ENCODE measurements around the gene CCL27. TPM values are rescaled to one million over a fixed set of nuclear protein-coding genes. Genes with fewer than 3 reads are reported as not detected.
A peak's percentile ranks its signal among the peaks of the same experiment; 100 is the strongest.

The CCL27 gene
- total and polyA plus RNA-seq, 10 of the 15 experiments (the other 5 are each of a cell fraction or from before 2014, with no cell fraction given), result 0.45 TPM; not detected in 9

GRCh38 chr9:34612788-34613390 is 49.6 kb downstream of the CCL27 start (continued):
- TF ChIP-seq MAX (IDR thresholded peaks at IDR 0.05; ENCODE audit: low read depth, low read length) (no peak), PKNOX1 (IDR thresholded peaks at IDR 0.05) (peak; percentile 24), KLF5 (IDR thresholded peaks at IDR 0.05; ENCODE audit: partially characterized antibody) (no peak), ZNF274 (IDR thresholded peaks at IDR 0.05; ENCODE audit: insufficient read depth, insufficient read length) (no peak), FOXK2 (IDR thresholded peaks at IDR 0.05) (no peak), SUPT20H (IDR thresholded peaks at IDR 0.05; ENCODE audit: borderline replicate concordance, control insufficient read depth, low read depth, low read length) (no peak), EGR1 (IDR thresholded peaks at IDR 0.05; ENCODE audit: borderline replicate concordance in 1 of 2, low read depth in 2 of 2, low read length in 2 of 2) (no peak), PAX5 (IDR thresholded peaks at IDR 0.05; ENCODE audit: borderline replicate concordance, low read depth, low read length) (no peak), RAD51 (IDR thresholded peaks at IDR 0.05) (no peak), SKIL (IDR thresholded peaks at IDR 0.05; ENCODE audit: low read depth, poor library complexity, severe bottlenecking) (no peak), SMC3 (IDR thresholded peaks at IDR 0.05; ENCODE audit: borderline replicate concordance, low read length) (peak; percentile 69), MTA3 (IDR thresholded peaks at IDR 0.05; ENCODE audit: borderline replicate concordance, low read length) (no peak; the same call in 1 of the 2 replicates), ZSCAN29 (IDR thresholded peaks at IDR 0.05) (no peak)

Small RNA genes lying within 50 kb of the gene (small RNA-seq; reads per million reads assigned to genes)
- not detected for gene CCL27

Other genes with a start within 250 kb of the CCL27 start
Only the 7 nearest of the 12 such genes appear.
- gene DCTN3, start 42.2 kb downstream of the CCL27 start, total RNA-seq (2014; rRNA removed), result 87.3 and 103 TPM in 2 replicates
- 43.2 and 45.6 TPM in 2 replicates for gene DCTN3, start 42.2 kb downstream of the CCL27 start, total RNA-seq (2014; rRNA removed; fragmentation: Illumina TruSeq; extraction: Trizol)
- 74.6 and 79.1 TPM in 2 replicates for gene DCTN3, start 42.2 kb downstream of the CCL27 start, total RNA-seq (2021)
- 56.5 and 75.6 TPM in 2 replicates for gene DCTN3, start 42.2 kb downstream of the CCL27 start, polyA plus RNA-seq (2011; rRNA removed)
- gene DCTN3, start 42.2 kb downstream of the CCL27 start, polyA plus RNA-seq (2014; fragmentation: Illumina TruSeq; extraction: Trizol), result 26.9 and 57.8 TPM in 2 replicates
- gene DCTN3, start 42.2 kb downstream of the CCL27 start, polyA plus RNA-seq (2014; fragmentation: Nextera tagmentation; extraction: Ambion mirVana), result 10 to 100 TPM; 19.0 to 52.0 TPM
- gene DCTN3, start 42.2 kb downstream of the CCL27 start, polyA plus RNA-seq (2014; rRNA removed), result 66.7 and 68.0 TPM in 2 replicates
- gene DCTN3, start 42.2 kb downstream of the CCL27 start, polyA plus RNA-seq (2016; fragmentation: Nextera tagmentation; extraction: Ambion mirVana), result 100 to 1,000 TPM; 101 to 120 TPM
- not detected in 2 replicates for gene ARID3C, start 33.6 kb downstream of the CCL27 start, total RNA-seq (2014; rRNA removed)
- gene ARID3C, start 33.6 kb downstream of the CCL27 start, total RNA-seq (2014; rRNA removed; fragmentation: Illumina TruSeq; extraction: Trizol), result not detected in 2 replicates
- 0.24 TPM in 1 of 2 replicates, not detected in the other for gene ARID3C, start 33.6 kb downstream of the CCL27 start, total RNA-seq (2021)
- gene ARID3C, start 33.6 kb downstream of the CCL27 start, polyA plus RNA-seq (2011; rRNA removed), result not detected in 2 replicates
- not detected in 2 replicates for gene ARID3C, start 33.6 kb downstream of the CCL27 start, polyA plus RNA-seq (2014; fragmentation: Illumina TruSeq; extraction: Trizol)
- not detected for gene ARID3C, start 33.6 kb downstream of the CCL27 start, polyA plus RNA-seq (2014; fragmentation: Nextera tagmentation; extraction: Ambion mirVana)
- not detected in 2 replicates for gene ARID3C, start 33.6 kb downstream of the CCL27 start, polyA plus RNA-seq (2014; rRNA removed)
- not detected for gene ARID3C, start 33.6 kb downstream of the CCL27 start, polyA plus RNA-seq (2016; fragmentation: Nextera tagmentation; extraction: Ambion mirVana)
- 65.4 and 77.9 TPM in 2 replicates for gene SIGMAR1, start 24.9 kb downstream of the CCL27 start, total RNA-seq (2014; rRNA removed)
- gene SIGMAR1, start 24.9 kb downstream of the CCL27 start, total RNA-seq (2014; rRNA removed; fragmentation: Illumina TruSeq; extraction: Trizol), result 38.6 and 44.3 TPM in 2 replicates
- 61.5 and 63.0 TPM in 2 replicates for gene SIGMAR1, start 24.9 kb downstream of the CCL27 start, total RNA-seq (2021)
- 7.6 and 12.9 TPM in 2 replicates for gene SIGMAR1, start 24.9 kb downstream of the CCL27 start, polyA plus RNA-seq (2011; rRNA removed)
- gene SIGMAR1, start 24.9 kb downstream of the CCL27 start, polyA plus RNA-seq (2014; fragmentation: Illumina TruSeq; extraction: Trizol), result 64.7 and 76.0 TPM in 2 replicates
- gene SIGMAR1, start 24.9 kb downstream of the CCL27 start, polyA plus RNA-seq (2014; fragmentation: Nextera tagmentation; extraction: Ambion mirVana), result 10 to 100 TPM in 1 of 2 experiments, 1 to 10 TPM in 1; 7.1 to 19.6 TPM
- 81.4 and 82.9 TPM in 2 replicates for gene SIGMAR1, start 24.9 kb downstream of the CCL27 start, polyA plus RNA-seq (2014; rRNA removed)
- gene SIGMAR1, start 24.9 kb downstream of the CCL27 start, polyA plus RNA-seq (2016; fragmentation: Nextera tagmentation; extraction: Ambion mirVana), result 100 to 1,000 TPM; 110 to 133 TPM
- 30.3 and 31.0 TPM in 2 replicates for gene GALT, start 16.0 kb downstream of the CCL27 start, total RNA-seq (2014; rRNA removed)
- 9.3 and 10.3 TPM in 2 replicates for gene GALT, start 16.0 kb downstream of the CCL27 start, total RNA-seq (2014; rRNA removed; fragmentation: Illumina TruSeq; extraction: Trizol)
- 26.2 and 30.8 TPM in 2 replicates for gene GALT, start 16.0 kb downstream of the CCL27 start, total RNA-seq (2021)
- gene GALT, start 16.0 kb downstream of the CCL27 start, polyA plus RNA-seq (2011; rRNA removed), result 10.5 and 21.6 TPM in 2 replicates
- gene GALT, start 16.0 kb downstream of the CCL27 start, polyA plus RNA-seq (2014; fragmentation: Illumina TruSeq; extraction: Trizol), result 14.5 and 16.9 TPM in 2 replicates
- 10 to 100 TPM; 22.8 to 24.9 TPM for gene GALT, start 16.0 kb downstream of the CCL27 start, polyA plus RNA-seq (2014; fragmentation: Nextera tagmentation; extraction: Ambion mirVana)
- 30.2 and 41.6 TPM in 2 replicates for gene GALT, start 16.0 kb downstream of the CCL27 start, polyA plus RNA-seq (2014; rRNA removed)
- 10 to 100 TPM; 28.8 to 34.1 TPM for gene GALT, start 16.0 kb downstream of the CCL27 start, polyA plus RNA-seq (2016; fragmentation: Nextera tagmentation; extraction: Ambion mirVana)
- gene IL11RA, start 10.5 kb downstream of the CCL27 start, total RNA-seq (2014; rRNA removed), result 1.5 and 2.9 TPM in 2 replicates
- 1.7 and 2.6 TPM in 2 replicates for gene IL11RA, start 10.5 kb downstream of the CCL27 start, total RNA-seq (2014; rRNA removed; fragmentation: Illumina TruSeq; extraction: Trizol)
- 4.8 and 5.8 TPM in 2 replicates for gene IL11RA, start 10.5 kb downstream of the CCL27 start, total RNA-seq (2021)
- 3.5 and 5.7 TPM in 2 replicates for gene IL11RA, start 10.5 kb downstream of the CCL27 start, polyA plus RNA-seq (2011; rRNA removed)
- gene IL11RA, start 10.5 kb downstream of the CCL27 start, polyA plus RNA-seq (2014; fragmentation: Illumina TruSeq; extraction: Trizol), result 2.6 and 2.8 TPM in 2 replicates
- gene IL11RA, start 10.5 kb downstream of the CCL27 start, polyA plus RNA-seq (2014; fragmentation: Nextera tagmentation; extraction: Ambion mirVana), result under 1 TPM; 0.32 to 0.47 TPM
- gene IL11RA, start 10.5 kb downstream of the CCL27 start, polyA plus RNA-seq (2014; rRNA removed), result 5.2 and 5.7 TPM in 2 replicates
- gene IL11RA, start 10.5 kb downstream of the CCL27 start, polyA plus RNA-seq (2016; fragmentation: Nextera tagmentation; extraction: Ambion mirVana), result 1 to 10 TPM; 1.1 to 1.5 TPM
- gene CCL19, start 28.6 kb upstream of the CCL27 start, total RNA-seq (2014; rRNA removed), result 0.38 TPM in 1 of 2 replicates, not detected in the other
- not detected in 2 replicates for gene CCL19, start 28.6 kb upstream of the CCL27 start, total RNA-seq (2014; rRNA removed; fragmentation: Illumina TruSeq; extraction: Trizol)
- not detected in 2 replicates for gene CCL19, start 28.6 kb upstream of the CCL27 start, total RNA-seq (2021)
- gene CCL19, start 28.6 kb upstream of the CCL27 start, polyA plus RNA-seq (2011; rRNA removed), result 0.23 and 0.69 TPM in 2 replicates
- gene CCL19, start 28.6 kb upstream of the CCL27 start, polyA plus RNA-seq (2014; fragmentation: Illumina TruSeq; extraction: Trizol), result not detected in 2 replicates
- under 1 TPM in 1 of 2 experiments, not detected in 1; 0.42 TPM for gene CCL19, start 28.6 kb upstream of the CCL27 start, polyA plus RNA-seq (2014; fragmentation: Nextera tagmentation; extraction: Ambion mirVana)
- not detected in 2 replicates for gene CCL19, start 28.6 kb upstream of the CCL27 start, polyA plus RNA-seq (2014; rRNA removed)
- gene CCL19, start 28.6 kb upstream of the CCL27 start, polyA plus RNA-seq (2016; fragmentation: Nextera tagmentation; extraction: Ambion mirVana), result not detected
- gene CCL21, start 47.5 kb upstream of the CCL27 start, total RNA-seq (2014; rRNA removed), result not detected in 2 replicates
- not detected in 2 replicates for gene CCL21, start 47.5 kb upstream of the CCL27 start, total RNA-seq (2014; rRNA removed; fragmentation: Illumina TruSeq; extraction: Trizol)
- 0.24 and 0.26 TPM in 2 replicates for gene CCL21, start 47.5 kb upstream of the CCL27 start, total RNA-seq (2021)
- gene CCL21, start 47.5 kb upstream of the CCL27 start, polyA plus RNA-seq (2011; rRNA removed), result not detected in 2 replicates
- gene CCL21, start 47.5 kb upstream of the CCL27 start, polyA plus RNA-seq (2014; fragmentation: Illumina TruSeq; extraction: Trizol), result not detected in 2 replicates
- gene CCL21, start 47.5 kb upstream of the CCL27 start, polyA plus RNA-seq (2014; fragmentation: Nextera tagmentation; extraction: Ambion mirVana), result not detected
- not detected in 2 replicates for gene CCL21, start 47.5 kb upstream of the CCL27 start, polyA plus RNA-seq (2014; rRNA removed)
- not detected for gene CCL21, start 47.5 kb upstream of the CCL27 start, polyA plus RNA-seq (2016; fragmentation: Nextera tagmentation; extraction: Ambion mirVana)